NOMO-1 treated with dmso at 0.1 percent for 144 hours (cell line): ENCODE measurements around the gene P2RY6.

Source experiments
- DNase-seq: peaks from one replicate; lab custom pipeline; 2025; ENCODE audit not compliant: unreplicated experiment; lab: John Stamatoyannopoulos, UW

The P2RY6 gene

DNA sequence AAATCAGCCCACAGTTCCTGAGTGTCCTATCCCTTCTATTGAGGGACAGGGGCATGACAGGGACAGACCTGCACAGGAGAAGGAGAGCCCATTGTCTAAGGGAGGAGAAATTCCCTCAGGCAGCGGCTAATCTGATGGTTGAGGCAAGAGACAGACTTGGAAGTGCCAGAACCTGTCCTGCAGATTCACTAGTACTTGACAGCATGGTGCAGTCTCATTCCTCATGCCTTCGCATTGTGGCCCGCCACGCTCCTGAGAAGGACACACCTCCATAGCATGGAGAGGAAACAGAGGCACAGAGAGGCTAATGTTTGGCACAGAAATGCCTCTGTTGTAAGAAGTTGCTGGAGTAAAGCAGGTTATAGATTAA lies 3.2 kb downstream of the P2RY6 start:
- no peak for DNase-seq

DNA sequence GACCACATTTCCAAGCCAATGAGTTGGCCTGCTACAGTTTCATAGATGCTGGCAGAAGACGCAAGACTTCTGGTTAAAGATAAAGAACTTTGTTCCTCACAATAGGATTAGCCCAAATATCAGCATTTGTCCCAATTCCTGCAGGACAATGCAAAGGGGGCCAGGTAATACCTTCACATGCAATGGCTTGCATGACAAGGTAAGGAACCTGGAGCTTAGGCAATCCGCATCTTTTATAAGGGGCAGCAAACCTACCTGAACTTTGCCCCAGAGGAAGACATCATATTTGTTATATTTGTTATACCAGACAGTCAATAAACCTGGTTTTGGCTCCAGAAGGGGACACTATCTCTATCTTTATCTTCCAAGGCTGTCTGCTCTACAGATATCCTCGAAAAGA lies 5.3 kb downstream of the P2RY6 start:
- DNase-seq: no peak

DNA sequence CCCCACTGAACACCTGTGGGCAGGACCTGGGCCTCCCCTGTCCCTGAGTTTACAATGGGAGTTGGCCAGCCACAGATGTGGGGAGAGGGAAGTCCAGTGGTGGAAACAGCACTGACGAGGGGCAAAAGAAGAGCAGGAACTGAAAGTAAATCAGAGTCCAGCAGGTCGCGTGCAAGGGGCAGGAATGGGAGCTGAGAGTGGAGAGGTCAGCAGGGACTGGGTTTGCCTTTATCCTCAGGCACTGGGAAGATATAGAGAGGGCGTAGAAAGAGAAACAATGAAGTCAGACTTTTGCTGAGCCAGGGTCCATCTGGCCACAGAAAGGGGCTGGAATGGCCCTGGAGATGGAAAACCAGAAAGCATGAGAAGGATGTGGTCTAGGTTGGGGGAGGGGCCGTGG lies 8.5 kb downstream of the P2RY6 start:
- no peak for DNase-seq

DNA sequence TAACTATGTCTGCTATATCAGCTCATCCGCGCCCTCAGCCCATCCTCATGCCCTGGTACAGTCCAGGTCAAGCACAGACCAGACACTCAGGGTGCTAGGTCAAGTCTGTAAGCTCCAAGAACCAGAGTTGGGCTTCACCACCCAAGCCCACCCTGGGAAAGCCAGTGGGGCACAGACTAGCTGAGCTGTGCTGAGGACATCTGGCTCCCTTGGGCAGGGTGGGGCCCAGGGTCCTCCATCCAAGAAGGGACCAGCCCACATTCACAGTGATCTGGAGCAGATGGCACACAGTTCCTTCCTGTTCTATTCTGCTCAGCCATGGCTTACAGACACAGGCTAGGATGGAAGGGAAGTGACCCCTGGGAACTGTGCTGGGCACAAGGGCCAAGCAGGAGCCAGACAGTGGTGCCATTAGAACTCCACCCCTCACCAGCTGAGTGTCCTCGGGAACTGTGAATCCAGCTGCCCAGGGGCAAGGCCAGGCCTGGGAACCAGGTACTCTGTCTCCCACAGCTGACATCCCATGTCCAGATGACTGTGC lies 9.1 kb downstream of the P2RY6 start:
- no peak for DNase-seq

DNA sequence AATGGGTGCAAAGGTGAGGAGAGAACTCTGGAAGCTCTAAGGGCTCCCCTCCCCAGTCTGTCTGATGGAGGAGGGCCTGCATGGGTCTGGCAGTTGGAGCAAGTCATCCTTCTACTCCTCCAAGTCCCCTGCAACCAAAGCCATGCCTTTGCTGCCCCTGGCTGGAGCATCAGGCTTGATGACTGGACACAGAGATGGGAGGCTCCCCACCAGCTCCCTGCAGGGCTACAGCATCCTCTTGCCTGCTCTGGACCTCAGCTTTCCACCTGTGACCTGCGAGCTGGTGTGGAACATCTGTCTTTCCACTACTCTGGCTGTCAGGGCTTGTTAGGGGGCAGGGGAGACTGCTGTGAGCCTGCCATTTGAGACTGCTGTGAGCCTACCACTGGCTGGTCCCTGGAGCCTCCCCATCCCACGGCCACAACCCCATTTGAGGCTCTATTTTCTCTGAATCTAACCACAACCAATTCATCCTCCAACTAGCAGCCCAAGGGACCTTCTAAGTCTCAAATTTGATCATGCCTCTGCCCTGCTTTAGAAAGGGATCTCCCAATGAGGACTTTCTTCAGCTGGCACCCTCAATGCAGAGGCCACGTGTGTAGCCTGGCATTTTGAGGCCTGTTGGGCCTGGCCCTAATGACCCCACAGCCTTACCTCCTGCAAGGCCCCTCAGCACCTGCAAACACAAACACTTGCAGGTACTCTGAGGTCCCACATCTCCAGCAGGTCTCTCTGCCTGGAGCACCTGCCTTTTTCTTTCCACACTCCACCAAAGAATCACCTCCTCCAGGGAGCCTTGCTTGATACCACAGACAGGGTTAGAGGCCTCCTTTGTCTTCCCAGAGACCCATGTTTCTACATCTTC lies 9.9 kb downstream of the P2RY6 start:
- DNase-seq: no peak

DNA sequence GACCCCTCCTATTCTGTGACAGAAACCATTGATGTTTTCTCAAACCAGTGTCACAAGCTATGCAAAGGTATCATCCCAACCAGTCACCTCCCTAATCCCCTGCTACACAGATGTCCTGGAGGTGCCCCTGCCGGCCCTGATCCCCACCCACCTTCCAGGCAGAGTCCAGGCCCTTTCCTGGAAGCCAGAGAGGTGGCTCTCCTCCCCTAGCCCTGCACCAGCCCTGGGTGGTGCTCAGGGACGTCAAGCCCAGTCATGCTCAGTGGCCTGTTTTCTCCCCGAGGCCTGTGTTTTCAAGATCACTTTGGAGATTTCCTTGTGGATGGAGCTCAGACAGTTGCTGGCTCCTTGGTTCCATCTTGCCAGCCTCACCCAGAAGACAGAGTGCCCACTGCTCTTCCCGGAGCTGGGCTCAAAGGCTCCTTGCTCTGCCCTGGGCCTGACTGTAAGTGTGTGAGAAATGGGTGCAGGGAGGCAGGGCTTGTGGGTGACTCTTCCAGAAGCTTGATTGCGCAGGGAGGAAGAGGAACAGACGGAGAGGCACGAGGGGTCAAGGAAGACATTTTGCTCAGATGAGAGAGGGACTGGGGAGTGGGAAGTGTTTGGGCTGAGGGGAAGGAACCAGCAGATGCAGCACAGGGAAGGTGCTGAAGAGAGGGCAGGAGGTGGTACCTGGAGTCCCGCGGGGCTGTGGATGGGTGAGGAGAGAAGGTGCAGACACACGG lies 11.3 kb downstream of the P2RY6 start:
- DNase-seq: no peak

DNA sequence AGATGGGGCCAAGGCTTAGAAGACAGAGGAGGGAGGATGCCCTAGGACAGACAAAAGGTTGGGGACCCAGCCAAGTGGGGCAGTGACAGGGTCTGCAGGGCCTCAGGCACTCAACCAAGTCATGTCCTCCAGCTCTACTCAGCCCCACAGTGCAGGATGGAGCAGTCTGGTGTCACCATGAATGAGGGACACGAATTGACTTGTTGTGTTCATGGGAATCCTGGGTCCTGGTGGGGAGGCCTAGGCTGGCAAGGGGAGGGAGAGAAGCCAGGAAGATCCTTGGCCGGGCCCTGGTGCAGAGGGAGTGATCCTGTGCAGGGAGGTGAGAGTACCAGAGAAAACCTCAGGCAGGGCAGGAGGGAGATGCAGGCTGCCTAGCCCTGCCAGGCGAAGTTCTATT lies 12.0 kb downstream of the P2RY6 start:
- DNase-seq: no peak

DNA sequence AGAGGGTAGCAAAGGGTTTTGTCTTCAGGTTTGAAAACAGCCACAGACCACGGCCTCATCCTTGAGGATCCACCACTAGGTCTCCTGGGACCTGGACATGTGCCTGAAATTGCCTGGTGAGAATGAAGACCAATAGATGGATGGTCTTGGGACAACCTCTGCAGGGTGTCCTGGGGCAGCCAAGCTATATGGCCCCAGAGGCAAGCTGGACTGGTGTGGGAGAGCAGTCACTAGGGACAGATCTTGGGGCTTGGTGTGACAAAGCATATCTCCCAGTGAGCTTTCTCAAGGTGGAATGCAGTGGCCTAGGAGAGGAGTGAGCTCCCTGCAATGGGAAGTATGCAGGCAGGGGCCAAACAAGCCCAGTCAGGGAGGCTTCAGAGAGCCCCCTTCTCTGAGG lies 13.6 kb downstream of the P2RY6 start:
- no peak for DNase-seq

DNA sequence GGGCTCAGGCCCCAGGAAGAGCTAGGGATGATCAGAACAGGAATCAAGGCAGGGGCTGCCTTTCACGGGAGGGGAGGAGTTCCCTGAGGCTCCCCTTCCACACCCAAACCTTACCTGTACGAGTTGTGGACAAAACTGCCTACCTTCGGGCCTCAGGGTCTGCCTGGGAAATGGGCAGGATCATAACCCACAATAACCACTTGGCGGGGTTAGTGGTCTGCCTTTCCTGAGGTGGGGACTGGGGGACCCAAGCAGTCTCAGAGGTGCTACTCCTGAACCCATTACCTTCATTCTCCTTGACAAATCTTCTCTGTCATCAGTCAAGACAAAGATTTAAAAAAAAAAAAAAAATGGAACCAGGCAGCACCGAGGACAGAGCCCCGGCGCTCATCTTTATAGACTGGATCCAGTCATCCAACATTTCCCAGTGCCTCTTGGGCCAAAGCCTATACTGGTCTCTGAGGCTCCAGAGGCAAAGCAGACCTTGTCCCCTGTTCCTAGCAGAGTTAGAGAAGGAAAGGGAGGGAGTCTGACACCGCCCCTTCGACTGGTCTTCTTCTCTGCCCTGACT lies 14.2 kb downstream of the P2RY6 start:
- no peak for DNase-seq

DNA sequence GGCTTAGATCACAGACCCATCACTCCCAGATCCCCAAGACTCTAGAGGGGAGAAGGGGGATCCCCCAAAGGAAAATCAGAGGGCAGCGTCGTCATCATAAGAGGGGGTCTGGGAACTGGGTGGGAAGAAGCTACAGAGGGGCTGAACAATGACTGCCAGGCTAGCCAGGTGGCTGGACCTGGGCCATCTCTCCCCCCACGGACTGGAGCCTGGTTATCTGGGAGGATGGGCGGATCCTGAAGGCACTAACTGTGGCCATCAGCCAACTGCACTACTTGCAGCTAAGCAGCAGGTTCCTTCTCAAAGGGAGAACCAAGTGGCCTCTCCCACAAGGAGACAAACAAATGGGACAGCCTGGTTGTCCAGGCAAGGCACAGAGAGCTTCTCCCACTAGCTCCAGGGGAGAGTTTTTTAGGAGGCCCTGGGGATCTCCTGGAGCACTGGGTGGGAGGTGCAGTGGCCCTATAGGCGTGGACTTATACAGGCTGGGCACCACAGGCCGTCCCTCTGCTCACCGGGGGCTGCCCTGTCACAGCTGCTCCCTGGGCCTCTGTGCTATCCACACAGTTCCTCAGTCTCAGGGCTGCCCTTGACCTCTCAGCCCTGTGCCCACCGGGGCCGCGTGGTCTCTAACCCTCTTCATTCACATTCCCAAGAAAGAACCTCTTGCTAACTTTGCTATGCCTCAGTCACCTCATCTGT lies 15.4 kb downstream of the P2RY6 start:
- no peak for DNase-seq

DNA sequence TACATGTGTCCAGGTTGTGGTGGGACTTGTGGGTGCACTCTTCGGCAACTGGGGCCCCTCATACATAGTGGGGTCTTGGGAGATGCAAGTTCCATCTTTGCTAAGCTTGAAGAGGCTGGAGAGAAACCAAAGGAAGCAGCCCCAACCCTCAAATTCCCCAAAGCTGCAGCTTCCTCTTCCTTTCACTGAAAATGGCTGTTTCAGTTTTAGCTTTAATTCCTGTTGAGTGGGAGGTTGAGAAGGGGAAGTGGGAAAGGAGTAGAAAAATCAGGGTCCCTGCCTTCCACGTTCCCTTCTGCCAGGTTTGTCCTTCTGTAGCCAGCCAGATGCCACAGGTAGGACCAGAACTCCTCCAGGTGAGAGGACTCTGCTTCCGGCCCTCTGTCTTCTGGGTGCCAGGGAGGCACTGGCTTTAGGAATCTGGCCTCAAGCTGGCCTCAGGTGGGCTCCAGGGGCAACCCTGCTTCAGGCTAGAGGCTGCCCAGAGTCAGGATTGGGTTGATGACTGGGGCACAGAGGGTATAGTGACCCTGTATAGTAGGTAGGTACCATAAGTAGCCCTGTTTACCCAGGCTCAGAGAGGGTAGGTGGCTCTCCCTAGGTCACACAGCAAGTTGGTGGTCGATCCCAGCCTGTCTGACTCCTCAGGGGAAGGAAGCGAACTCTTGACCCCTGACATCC lies 16.2 kb downstream of the P2RY6 start:
- DNase-seq: peak; percentile 31

DNA sequence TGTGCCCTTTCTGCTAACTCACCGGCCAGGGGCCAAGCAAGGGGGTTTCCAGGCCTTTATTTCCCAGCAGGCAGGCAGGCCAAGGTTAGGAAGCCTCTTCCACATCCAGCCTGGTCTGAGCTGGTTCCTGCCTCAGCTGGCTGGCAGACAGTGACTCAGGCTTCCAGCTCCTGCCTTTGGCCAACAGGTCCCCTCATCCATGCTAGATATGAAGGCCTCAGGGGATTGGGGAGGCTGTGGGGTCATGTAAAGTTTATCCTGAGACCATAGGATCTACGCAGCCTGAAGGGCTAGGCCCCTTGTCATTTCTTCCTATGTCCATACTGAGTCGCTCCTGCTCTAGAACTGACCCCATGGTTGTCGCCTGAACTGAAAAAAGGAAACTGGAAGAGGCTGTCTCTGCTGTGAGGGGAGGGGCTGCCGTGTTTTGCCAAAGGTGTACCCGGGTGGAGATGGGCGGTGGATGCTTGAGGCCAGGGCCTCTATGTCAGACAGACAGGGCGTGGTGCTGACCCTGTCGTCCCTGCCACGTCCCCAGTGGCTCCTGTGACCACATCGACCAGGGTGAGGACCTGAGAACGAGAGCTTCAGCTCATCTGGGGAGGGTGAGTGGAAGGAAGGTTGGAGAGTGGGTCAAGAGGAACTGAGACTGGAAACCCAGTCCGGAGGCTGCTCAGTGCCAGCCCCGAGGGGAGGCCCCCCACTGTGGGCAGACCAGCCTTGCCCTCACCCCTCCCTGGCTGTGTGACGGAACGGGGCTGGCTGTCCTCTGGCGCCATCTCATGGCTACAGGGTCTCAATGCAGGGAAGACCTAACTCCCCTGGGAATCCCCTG lies 17.0 kb downstream of the P2RY6 start:
- DNase-seq: peak; percentile 85

DNA sequence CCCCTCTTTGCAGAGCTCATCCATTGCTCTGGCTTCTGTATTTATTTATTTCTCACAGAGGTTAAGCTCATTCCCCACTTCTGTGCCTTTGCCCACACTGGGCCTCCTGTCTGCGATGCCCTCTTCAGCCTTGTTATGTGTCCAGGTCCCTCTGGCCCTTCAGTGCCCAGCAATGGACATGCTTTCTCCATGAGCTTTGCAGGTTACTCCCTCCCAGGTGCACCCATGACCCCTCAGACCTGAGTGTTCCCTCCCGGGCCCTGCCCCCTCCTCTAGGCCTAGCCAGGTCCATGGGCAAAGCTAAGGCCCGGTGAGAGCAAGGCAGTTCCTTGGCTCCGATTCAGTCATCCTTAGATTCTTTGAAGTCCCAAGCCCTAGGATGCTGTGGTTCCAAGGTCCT lies 18.4 kb downstream of the P2RY6 start:
- no peak for DNase-seq

DNA sequence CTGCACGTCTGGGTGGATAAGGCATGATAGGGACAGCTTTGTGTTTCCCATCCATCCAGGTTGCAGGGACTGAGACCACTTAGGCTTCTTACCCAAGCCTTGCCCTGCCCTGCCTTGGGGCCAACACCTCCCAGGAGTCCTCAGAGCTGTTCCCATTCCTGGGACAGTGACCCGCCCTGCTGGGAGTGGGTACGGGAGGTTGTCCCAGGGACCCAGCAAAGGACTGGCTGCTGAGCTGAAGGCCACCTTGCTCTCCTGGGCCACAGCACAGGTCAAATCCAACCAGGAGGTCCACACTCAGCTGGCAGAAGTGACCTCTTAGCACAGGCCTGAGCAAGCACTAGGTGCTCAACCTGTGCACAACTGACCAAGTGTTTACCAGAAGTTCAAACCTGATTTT lies 19.1 kb downstream of the P2RY6 start:
- DNase-seq: no peak

DNA sequence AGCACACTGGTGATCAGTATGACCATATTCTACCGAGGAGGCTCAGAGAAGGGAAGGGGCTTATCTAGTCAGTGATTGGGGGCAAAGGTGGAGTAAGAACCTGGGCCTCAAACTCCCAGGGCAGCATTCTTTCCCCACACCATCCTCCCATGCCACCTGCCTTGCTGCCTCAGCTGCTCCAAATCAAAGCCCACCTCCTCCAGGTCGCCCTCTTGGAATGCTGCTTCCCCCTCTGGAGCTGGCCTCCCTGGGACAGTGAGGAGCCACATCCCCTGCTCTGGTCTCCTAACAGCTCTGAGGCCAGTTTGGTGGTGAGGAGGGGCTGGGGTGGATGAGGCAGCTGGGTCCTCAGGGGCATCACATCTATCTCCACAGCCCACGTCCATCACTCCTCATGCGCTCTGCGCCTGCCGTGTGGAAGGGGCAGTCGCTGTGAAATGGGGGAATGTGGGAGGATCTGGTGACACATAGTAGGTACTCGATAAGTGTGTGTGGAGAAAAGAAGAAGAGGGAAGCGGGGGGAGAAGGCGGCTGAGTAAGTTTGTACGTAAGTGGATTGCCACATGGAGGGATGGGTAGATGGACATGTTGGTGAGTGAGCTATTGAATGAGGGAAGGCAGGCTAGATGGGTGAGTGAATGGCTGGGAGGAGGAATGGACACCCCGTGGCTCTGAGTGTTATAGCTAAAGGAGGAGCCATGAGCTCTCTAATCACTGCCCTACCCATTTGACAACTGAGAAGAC lies 19.8 kb downstream of the P2RY6 start:
- DNase-seq: no peak

DNA sequence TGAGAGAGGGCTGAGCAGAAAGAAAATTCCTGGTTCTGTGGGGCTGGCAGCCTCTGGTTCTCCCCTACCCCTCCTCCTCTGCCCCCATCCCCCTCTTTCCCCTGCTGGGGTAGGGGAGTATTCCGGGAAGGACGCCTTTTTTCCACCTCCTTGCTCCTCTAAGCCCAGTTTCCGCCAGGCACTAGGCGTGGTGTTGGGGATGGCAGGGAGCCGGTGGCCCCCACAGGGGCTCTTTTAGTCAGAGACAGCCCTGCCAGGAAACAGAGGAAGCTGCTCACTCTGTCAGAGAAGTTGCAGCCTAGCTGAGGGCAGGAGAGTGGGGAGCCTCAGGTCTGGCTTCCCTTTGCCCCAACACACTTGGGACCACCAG lies 20.4 kb downstream of the P2RY6 start:
- DNase-seq: no peak

DNA sequence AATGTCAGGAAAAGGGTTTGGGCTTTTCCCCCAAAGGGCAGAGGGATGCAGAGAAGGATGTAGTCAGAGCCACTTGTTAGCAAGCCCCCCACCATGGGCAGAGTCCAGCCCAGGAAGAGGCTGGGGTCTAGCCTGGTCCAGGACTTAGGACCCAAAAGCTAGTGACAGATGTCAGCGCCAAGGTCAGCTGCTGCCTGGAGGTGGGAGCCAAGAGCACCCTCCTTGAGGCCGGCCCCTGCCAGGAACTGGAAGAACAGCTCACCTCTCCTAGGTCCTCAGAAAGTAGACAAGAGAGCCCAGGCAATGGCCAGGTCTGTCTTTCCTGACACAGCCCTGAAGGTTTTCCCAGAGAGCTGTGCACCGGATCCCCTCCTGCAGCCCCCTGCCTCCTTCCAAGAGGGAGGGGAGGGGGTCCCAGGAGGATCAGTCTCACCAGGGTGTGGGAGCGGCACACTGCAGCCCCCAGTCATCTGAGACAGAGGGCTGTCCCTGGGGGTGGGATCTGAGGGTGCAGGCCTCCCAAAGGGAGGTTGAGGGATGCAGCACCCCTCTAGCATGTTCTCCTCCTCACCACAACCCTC lies 21.3 kb downstream of the P2RY6 start:
- DNase-seq: no peak

DNA sequence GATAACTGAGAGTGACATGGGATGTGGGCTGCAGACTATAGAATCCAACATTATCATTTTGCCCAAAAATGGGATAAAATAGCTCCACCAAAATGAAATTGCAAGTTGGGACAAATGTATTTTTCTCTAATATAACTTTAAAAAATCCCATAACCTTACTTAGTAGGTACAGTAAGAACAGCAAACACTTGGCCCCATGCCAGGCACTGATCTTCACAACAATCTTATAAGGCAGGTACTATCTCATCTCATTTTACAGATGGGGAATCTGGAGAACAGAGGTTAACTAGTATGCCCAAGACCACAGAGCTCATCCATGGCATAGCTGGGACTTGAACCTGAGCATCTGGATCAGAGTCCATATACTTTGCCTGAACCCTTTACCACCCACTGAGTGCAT lies 22.5 kb downstream of the P2RY6 start:
- no peak for DNase-seq
